ENCODE data around the gene TEFM.

- TF ChIP-seq YY1 (IDR thresholded peaks at IDR 0.05; ENCODE audit: insufficient read depth, insufficient read length), result no peak
- no peak for TF ChIP-seq SUZ12 (IDR thresholded peaks at IDR 0.05; ENCODE audit: extremely low read depth, insufficient read depth, insufficient read length)
- TF ChIP-seq ZNF274 (IDR thresholded peaks at IDR 0.05; ENCODE audit: low read depth, low read length), result no peak
These were observed 14.9 kb upstream of the TEFM start for GRCh38 chr17:30920683-30921543.

Data from NT2/D1 (cell line).